Peyer's patch (tissue), 4 donors: Measurements from ENCODE around the gene XRCC5.

Experiments used
- POLR2A ChIP-seq, 2 donors: fragments of 450-650 bp; IDR thresholded peaks; one replicate each; pipeline ENCODE4 v1.5.1; 2017; ENCODE audit warnings: antibody characterized with exemption in 2 of 2, mild to moderate bottlenecking in 2 of 2, moderate library complexity in 2 of 2
- TF ChIP-seq, protein P1 (sequence below), 6 experiments: fragments of 450-650 bp in 4 of 6; fragments of 200-600 bp in 2 of 6; sonication (generic) in 1 of 6; IDR thresholded peaks; one replicate each; pipeline ENCODE4 v1.5.1; 2017 to 2019; ENCODE audit warnings: antibody characterized with exemption in 6 of 6, mild to moderate bottlenecking in 3 of 6, moderate library complexity in 1 of 6

DNA sequence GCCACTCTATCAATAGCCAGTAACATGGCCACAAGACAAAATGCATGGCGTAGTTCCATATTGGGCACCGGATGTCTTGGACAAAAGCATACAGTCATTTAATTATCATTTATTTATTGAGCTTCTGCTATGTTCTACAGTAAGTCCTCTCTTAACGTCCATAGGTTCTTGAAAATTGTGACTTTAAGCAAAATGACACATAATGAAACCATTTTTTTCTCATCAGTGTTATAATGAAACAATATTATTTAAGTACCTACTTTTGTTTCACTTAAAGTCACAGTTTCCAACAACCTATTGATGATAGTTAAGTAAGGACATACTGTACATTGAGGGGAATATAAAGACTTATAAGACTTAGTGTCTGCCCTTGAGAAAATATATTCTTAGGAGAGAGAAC lies 84.9 kb downstream of the XRCC5 start:
- TF ChIP-seq, protein P1, sequence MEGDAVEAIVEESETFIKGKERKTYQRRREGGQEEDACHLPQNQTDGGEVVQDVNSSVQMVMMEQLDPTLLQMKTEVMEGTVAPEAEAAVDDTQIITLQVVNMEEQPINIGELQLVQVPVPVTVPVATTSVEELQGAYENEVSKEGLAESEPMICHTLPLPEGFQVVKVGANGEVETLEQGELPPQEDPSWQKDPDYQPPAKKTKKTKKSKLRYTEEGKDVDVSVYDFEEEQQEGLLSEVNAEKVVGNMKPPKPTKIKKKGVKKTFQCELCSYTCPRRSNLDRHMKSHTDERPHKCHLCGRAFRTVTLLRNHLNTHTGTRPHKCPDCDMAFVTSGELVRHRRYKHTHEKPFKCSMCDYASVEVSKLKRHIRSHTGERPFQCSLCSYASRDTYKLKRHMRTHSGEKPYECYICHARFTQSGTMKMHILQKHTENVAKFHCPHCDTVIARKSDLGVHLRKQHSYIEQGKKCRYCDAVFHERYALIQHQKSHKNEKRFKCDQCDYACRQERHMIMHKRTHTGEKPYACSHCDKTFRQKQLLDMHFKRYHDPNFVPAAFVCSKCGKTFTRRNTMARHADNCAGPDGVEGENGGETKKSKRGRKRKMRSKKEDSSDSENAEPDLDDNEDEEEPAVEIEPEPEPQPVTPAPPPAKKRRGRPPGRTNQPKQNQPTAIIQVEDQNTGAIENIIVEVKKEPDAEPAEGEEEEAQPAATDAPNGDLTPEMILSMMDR (IDR thresholded peaks at IDR 0.05): no peak
- no peak for TF ChIP-seq POLR2A (IDR thresholded peaks at IDR 0.05)
